SK-N-SH (cell line): ENCODE measurements around the gene TUBA4B.

Experiments
- EZH2phosphoT487 ChIP-seq: fragments of 200-600 bp; sonication (generic); IDR thresholded peaks from 2 replicates; pipeline ENCODE4 v1.6.1; 2017; ENCODE audit warnings: low read depth, mixed run types, mild to moderate bottlenecking, antibody characterized with exemption, moderate library complexity, borderline replicate concordance
- JUND ChIP-seq: IDR thresholded peaks from 2 replicates; pipeline ENCODE4 v1.4.0; 2012
- TF ChIP-seq, protein P1 (sequence below): IDR thresholded peaks from 2 replicates; pipeline ENCODE4 v1.4.0; 2012; ENCODE audit warnings: low read depth, borderline replicate concordance
- TF ChIP-seq, protein P2 (sequence below): fragments of 200-600 bp; sonication (generic); IDR thresholded peaks from 2 replicates; pipeline ENCODE4 v1.6.1; 2017; ENCODE audit warnings: antibody characterized with exemption, mild to moderate bottlenecking, moderate library complexity

DNA sequence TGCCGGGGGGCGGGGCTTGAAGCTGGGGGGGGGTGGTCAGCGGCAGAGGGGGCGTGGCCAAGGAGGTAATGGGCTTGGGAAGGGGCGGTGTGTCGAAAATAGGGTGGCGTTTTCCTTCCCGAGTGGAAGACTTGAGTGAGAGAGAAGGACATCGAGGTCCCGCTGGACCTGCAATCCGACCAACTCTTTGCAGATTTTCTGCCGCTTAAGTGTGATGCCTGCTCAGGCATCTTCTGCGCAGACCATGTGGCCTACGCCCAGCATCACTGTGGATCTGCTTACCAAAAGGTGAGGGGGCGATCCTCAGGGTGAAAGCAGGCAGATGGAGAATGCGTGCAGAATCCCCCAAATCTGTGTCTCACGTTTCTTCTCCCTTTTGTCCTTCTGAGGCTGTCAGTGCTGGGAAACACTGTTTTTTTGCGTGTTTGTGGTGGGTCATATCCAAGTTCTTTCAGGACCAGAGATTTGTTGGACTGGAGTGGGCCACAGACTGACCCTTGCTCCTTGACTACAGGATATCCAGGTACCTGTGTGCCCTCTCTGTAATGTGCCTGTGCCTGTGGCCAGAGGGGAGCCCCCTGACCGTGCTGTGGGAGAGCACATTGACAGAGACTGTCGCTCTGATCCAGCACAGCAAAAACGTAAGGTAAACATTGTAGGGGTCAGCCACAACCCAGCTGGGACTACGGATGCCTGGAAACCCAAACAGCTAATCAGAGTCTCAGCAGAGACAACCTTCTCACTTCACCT is 45.7 kb upstream of the TUBA4B start:
- TF ChIP-seq EZH2phosphoT487 (no peak), JUND (no peak)
- TF ChIP-seq, protein P1, sequence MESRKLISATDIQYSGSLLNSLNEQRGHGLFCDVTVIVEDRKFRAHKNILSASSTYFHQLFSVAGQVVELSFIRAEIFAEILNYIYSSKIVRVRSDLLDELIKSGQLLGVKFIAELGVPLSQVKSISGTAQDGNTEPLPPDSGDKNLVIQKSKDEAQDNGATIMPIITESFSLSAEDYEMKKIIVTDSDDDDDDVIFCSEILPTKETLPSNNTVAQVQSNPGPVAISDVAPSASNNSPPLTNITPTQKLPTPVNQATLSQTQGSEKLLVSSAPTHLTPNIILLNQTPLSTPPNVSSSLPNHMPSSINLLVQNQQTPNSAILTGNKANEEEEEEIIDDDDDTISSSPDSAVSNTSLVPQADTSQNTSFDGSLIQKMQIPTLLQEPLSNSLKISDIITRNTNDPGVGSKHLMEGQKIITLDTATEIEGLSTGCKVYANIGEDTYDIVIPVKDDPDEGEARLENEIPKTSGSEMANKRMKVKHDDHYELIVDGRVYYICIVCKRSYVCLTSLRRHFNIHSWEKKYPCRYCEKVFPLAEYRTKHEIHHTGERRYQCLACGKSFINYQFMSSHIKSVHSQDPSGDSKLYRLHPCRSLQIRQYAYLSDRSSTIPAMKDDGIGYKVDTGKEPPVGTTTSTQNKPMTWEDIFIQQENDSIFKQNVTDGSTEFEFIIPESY, result no peak
- TF ChIP-seq, protein P2, sequence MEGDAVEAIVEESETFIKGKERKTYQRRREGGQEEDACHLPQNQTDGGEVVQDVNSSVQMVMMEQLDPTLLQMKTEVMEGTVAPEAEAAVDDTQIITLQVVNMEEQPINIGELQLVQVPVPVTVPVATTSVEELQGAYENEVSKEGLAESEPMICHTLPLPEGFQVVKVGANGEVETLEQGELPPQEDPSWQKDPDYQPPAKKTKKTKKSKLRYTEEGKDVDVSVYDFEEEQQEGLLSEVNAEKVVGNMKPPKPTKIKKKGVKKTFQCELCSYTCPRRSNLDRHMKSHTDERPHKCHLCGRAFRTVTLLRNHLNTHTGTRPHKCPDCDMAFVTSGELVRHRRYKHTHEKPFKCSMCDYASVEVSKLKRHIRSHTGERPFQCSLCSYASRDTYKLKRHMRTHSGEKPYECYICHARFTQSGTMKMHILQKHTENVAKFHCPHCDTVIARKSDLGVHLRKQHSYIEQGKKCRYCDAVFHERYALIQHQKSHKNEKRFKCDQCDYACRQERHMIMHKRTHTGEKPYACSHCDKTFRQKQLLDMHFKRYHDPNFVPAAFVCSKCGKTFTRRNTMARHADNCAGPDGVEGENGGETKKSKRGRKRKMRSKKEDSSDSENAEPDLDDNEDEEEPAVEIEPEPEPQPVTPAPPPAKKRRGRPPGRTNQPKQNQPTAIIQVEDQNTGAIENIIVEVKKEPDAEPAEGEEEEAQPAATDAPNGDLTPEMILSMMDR, result no peak
